ENCODE data around the gene MTA1.

MTA1 gene

GRCh38 chr14:105467249-105467941, 47.8 kb downstream of the MTA1 start:
- no peak for DNase-seq

GRCh38 chr14:105467942-105468471, 48.4 kb downstream of the MTA1 start:
- no peak for DNase-seq

GRCh38 chr14:105468621-105469241, 49.1 kb downstream of the MTA1 start:
- DNase-seq, result no peak

- no peak for DNase-seq
Measured at GRCh38 chr14:105469456-105470349, 50.1 kb downstream of the MTA1 start.

- peak; percentile 19 for DNase-seq
Measured at GRCh38 chr14:105470350-105471296, 51.0 kb downstream of the MTA1 start.

- DNase-seq, result no peak
Measured at GRCh38 chr14:105471297-105471821, 51.7 kb downstream of the MTA1 start.

GRCh38 chr14:105471823-105472485, 52.3 kb downstream of the MTA1 start:
- no peak for DNase-seq

- no peak for DNase-seq
Measured at GRCh38 chr14:105472486-105472991, 52.9 kb downstream of the MTA1 start.

- DNase-seq, result peak; percentile 56
Measured at GRCh38 chr14:105473033-105473676, 53.5 kb downstream of the MTA1 start.

GRCh38 chr14:105473677-105474482, 54.3 kb downstream of the MTA1 start:
- DNase-seq, result peak; percentile 93

- DNase-seq, result peak; percentile 76
Measured at GRCh38 chr14:105474483-105475268, 55.0 kb downstream of the MTA1 start, which contains the start of gene CRIP2. CRIP2 (plus strand) TSS chr14:105474821; CDS start chr14:105474863, 42 bp downstream.

- peak; percentile 35 for DNase-seq
Measured at GRCh38 chr14:105475269-105476096, 55.9 kb downstream of the MTA1 start.

- peak; percentile 18 for DNase-seq
Measured at GRCh38 chr14:105476097-105476830, 56.6 kb downstream of the MTA1 start.

- DNase-seq, result no peak
Measured at GRCh38 chr14:105476831-105477659, 57.4 kb downstream of the MTA1 start.

- peak; percentile 45 for DNase-seq
Measured at GRCh38 chr14:105477660-105478397, 58.2 kb downstream of the MTA1 start.

All from DMS53 (cell line).